Neural progenitor cell (in vitro differentiated cells): ENCODE results near the gene NEK10.

Experiments
- CTCF ChIP-seq: fragments of 200-600 bp; sonication (generic); IDR thresholded peaks from 2 replicates; pipeline ENCODE4 v1.5.1; 2017; ENCODE audit warnings: antibody characterized with exemption, mild to moderate bottlenecking
- EZH2 ChIP-seq: fragments of 200-600 bp; sonication (generic); IDR thresholded peaks from 2 replicates; pipeline ENCODE4 v1.6.1; 2017; ENCODE audit warnings: antibody characterized with exemption, mild to moderate bottlenecking, moderate library complexity
- EZH2phosphoT487 ChIP-seq: fragments of 200-600 bp; sonication (generic); IDR thresholded peaks from 2 replicates; pipeline ENCODE4 v1.6.1; 2017; ENCODE audit warnings: antibody characterized with exemption

- TF ChIP-seq EZH2 (no peak), CTCF (peak; percentile 63), EZH2phosphoT487 (no peak)
These were observed 90.1 kb downstream of the NEK10 start for GRCh38 chr3:27279123-27279522.
